HG03039 (cell line): ENCODE data around the gene CDC14B.
"Not testable (repeated sequence)": the region's sequence is repeated elsewhere in the genome, so short reads cannot be mapped to it uniquely, and the experiment has no call there.

Experiments
- ATAC-seq: cut with Tn5 transposase; IDR thresholded peaks from one replicate; pipeline ENCODE4 v1.9.1; 2021; ENCODE audit warnings: mild to moderate bottlenecking, moderate library complexity; ENCODE audit not compliant: unreplicated experiment

CDC14B gene

GRCh38 chr9:96633579-96633978 is 13.9 kb upstream of the CDC14B start:
- ATAC-seq = not testable (repeated sequence)

DNA sequence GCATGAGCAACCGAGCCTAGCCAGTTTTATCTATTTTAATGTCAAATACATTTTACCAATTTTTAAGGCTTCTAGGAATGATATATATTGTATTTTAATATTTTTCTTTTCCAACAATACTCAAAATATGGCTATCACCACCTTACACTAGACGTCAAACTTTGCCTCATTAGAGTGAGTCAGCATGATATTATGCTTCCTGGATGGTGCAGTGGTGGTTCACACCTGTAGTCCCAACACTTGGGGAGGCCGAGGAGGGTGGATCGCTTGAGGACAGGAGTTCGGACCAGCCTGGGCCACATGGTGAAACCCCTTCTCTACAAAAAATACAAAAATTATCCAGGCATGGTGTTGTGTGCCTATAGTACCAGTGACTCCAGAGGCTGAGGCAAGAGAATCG is 7.3 kb upstream of the CDC14B start:
- ATAC-seq = no peak

DNA sequence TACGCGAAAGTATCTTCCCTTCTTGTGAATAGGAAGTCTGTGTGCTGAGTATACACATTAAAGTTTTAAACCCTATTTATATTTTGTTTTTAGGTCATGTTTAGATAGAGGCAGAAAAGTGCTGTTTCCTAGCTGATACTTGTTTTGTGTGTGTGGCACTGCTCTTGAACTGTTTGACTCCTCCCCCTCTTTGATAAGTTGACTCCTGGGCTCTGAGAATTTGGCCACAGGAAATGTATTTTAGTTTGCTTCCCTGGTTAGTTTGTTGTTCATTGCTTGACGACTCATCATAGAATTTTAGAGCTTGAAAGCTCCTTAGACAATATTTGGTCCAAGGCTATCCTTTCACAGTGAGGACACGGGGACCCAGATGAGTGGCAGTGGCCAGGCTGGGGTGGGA is 2.0 kb upstream of the CDC14B start:
- ATAC-seq = no peak

DNA sequence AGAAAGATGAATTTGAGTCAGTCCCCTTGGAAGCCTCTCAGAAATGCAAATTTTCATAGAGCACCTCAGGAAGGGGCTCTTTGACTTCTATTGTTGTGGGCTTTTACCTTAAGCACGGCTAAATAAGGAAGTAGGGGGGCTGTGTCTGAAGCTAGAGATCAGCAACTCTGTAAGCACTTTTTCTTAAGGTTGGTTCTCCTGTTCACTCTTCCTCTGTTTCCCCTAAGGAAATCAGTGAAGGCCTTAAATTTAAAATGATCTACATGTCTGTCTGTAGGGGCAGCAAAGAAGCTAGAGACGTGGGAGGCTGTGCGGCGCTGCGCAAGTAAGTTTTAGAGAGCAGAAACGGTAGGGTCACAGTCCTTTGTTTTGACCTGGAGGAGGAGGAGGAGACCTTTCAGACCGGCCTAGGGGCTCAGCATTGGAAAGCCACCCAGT is 1.2 kb upstream of the CDC14B start:
- no peak for ATAC-seq

- ATAC-seq = no peak
Measured at GRCh38 chr9:96620181-96620514, 505 bp upstream of the CDC14B start.

GRCh38 chr9:96619124-96619465 is 548 bp downstream of the CDC14B start:
- ATAC-seq = no peak

- no peak for ATAC-seq
Measured at GRCh38 chr9:96618209-96619123, 1.2 kb downstream of the CDC14B start.

DNA sequence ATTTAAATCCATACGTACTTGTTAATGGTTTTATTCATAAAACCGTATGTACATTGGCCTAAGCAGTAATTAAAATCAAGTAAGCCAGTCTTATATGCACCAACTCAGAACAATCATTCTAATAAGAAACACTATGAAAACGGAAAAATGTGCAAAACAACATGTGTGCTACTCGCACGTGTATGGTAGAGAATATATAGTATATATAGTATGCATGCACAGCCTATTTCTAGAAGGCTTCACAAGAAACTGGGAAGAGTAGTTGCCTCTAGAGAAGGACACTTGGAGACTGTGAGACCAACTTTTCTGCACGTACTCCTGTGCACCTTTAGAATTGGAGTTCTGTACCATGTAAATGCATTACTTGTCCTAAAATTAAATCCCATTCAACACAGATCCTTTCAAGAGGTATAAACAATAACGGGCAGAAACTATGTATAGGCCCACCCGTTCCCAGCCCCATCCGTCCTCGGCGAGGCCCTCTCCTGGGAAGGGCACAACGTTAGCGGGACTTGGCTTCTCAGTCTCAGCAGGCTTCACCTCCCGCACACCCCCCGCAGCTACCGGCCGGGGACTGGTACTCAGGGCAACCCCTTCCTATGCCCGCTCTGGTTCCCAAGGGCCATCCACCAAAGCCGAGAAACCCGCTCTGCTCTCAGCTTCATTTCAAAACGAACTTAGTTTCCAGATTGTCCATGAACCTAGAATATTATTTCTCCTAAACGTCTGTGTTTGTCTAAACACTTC is 2.0 kb downstream of the CDC14B start:
- ATAC-seq = no peak

DNA sequence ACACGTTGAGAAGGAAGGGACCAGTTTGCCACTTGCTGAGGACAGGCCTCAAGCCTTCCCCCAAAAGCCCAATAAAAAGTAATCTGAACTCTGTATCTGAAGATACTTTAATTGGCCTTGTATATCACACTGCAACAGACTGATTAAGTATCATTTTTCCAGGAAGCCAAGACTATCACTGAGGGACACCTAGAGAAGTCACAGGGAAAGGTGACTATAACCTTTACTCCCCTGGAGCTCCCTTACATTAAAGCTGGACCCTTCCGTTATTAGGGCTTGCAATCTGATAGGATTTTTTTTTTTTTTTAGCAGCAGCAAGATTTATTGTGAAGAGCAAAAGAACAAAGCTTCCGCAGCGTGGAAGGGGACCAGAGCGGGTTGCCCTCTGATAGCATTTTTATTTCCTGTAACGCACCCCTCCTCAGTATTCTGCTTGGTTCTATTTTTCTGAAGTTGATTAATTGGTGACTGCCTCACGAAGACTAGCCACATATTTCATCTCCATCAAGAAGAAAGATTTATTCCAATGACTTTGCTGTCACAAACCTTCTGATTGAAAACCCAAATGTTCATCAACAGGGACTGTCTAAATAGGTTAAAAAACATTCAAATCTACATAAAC is 2.7 kb downstream of the CDC14B start:
- no peak for ATAC-seq

DNA sequence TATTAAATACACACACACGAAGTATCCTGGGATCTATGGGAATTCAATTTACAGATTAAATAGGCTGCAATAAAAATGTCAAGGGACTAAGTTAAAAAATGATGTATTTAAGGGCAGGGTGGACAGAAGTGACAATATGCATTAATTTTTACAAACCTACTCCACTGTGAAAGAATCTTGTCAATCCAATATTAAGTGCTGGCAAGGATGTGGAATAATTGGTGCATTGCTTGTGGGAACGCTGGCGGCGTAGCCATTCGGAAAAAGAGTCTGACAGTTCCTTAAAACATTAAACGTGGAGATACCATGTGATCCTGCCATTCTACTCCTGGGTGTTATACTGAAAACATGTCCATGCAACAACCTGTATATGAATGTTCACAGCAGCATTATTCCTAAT is 4.2 kb downstream of the CDC14B start:
- no peak for ATAC-seq

- not testable (repeated sequence) for ATAC-seq
Measured at GRCh38 chr9:96614664-96615063, 5.0 kb downstream of the CDC14B start.

GRCh38 chr9:96612966-96613589 is 6.6 kb downstream of the CDC14B start:
- no peak for ATAC-seq

DNA sequence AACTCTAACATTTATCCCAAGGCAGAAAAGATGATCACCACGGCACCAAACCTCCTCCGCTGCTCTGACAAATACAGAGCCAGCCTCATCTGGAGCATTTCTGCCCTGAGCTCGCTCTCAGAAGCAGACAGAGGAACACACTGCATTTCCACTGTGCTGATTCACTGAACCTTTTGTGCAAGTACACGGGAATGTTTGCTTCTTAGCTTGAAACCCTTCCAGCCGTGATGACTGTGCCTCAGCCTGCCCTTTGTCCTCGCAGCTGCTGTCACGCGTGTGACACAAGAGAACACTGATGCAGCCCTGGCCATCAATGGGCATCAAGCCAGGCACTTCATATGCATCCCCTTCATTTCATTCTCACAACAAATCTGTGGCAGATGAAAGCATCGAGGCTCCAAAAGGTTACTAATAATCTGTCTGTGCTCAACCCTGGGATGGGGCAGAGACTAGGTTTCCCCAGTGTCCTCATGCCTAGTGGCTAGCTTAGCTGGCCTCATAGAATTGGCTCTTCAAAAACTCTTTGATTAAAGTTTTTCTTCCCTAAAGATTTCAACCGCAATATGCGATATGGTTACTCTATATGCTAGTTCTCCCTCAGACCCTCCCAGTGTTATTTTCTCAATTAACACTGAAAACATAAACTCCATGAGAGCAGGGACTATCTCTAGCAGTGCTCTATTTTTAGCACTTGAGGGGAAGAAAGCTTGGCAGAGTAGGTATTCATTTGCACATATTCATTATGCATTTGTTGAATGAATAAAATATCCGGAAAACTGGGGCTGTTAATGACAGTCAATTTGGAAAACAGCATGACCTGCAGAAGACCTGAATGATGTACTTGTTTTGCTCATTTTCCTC is 7.3 kb downstream of the CDC14B start:
- ATAC-seq = no peak

DNA sequence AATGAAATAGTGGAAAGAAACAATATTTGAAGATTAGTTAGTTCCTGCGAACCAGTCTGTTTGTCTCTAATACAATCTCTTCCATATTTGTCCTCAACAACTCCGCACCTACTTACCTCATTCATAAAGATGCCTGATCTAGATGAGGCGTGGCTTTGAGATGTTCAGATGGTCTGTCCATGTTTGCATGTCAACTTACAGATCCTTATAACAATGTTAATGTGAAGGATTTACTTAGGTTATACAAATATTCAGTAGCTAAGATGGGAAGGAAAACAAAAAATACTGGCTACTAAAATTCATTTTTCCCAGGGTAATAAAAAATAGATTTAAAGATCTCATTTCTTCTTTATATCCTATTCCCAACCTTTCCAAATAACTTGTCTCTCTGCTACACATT is 8.3 kb downstream of the CDC14B start:
- no peak for ATAC-seq

GRCh38 chr9:96609732-96610131 is 9.9 kb downstream of the CDC14B start:
- no peak for ATAC-seq

GRCh38 chr9:96607971-96608370 is 11.7 kb downstream of the CDC14B start:
- ATAC-seq = no peak

DNA sequence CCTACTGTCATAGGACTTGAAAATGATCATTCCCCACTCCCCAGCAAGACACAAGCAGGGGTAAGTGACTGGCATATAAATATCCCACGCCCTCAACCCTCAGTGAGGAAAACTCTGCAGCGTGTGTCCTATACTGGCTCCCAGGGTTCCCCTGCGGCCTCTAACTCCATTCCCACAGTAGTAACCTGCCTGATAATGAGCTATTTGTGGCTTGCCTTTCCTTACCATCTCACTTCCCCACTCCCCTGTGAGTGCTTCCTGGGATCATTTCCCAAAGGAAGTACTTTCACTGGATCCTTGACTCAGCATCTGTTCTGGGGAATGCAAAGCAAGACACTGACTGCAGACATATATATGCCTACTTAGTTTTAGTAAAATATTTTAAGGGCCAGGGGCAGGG is 14.3 kb downstream of the CDC14B start:
- ATAC-seq = no peak

- no peak for ATAC-seq
Measured at GRCh38 chr9:96604004-96604319, 15.7 kb downstream of the CDC14B start.

DNA sequence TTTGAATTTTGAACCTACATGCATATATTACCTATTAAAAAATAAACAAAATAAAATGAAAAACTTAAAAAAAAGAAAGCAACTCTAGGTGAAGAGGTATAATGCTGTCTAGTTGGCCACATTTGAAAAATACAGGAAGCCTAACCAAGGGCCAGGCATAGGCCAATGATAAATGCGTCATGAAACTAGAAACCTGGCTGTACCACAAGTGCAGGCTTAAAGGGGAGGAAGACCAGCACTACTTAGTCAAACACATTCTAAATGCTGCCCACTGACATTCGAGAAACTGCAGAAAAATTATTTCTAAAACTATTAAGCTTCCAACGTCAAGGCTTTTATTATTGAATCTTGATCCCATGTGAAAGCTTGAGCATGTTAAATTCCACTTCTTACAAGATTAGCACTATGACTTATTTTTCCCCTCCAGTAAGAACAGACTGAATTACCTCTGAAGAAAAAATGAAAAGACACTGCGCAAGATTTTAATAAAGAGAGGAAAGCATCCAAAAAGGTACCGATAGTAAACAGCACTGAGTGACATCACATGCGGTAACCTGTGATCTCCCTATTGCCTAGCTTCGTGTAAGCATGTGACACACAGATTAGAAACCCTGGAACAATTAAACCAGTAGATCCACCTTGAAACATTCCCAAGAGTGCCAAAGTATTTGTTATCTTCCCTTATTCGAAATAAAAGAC is 16.2 kb downstream of the CDC14B start:
- ATAC-seq = no peak

GRCh38 chr9:96599298-96599697 is 20.3 kb downstream of the CDC14B start:
- no peak for ATAC-seq
